Keratinocyte (primary cell): ENCODE measurements around the gene TMEM87B. TPM values are rescaled to one million over a fixed set of nuclear protein-coding genes. Genes with fewer than 3 reads are reported as not detected.

Source experiments
- DNase-seq: peaks from one replicate; pipeline ENCODE4 v3.0.0-alpha.2; 2011; ENCODE audit warnings: low read depth, missing footprints, low spot score
- FAIRE-seq: peaks from 2 replicates; lab custom pipeline; 2011; peaks lifted over from hg19 to GRCh38; lab: Jason Lieb, UNC
- H2AFZ ChIP-seq: 2 replicates; pipeline ENCODE4 v1.6.0; 2012; ENCODE audit warnings: low read length, control low read depth, inconsistent platforms; ENCODE audit not compliant: control insufficient read depth
- H3K27ac ChIP-seq: 2 replicates; pipeline ENCODE4 v1.5.1; 2011; ENCODE audit warnings: low read length; ENCODE audit not compliant: control insufficient read depth, insufficient read depth
- H3K27me3 ChIP-seq: 3 replicates; pipeline ENCODE4 v1.6.0; 2011; ENCODE audit warnings: low read length; ENCODE audit not compliant: control insufficient read depth, insufficient read depth; ENCODE audit errors: extremely low read depth
- H3K36me3 ChIP-seq, 2 experiments: 2 replicates in 1 of 2; 3 replicates in 1 of 2; pipeline ENCODE4 v1.5.1; 2011; ENCODE audit warnings: low read length in 2 of 2, mild to moderate bottlenecking in 1 of 2; ENCODE audit not compliant: control insufficient read depth in 2 of 2, insufficient read depth in 2 of 2; ENCODE audit errors: extremely low read depth in 1 of 2
- H3K4me1 ChIP-seq: 3 replicates; pipeline ENCODE4 v1.5.1; 2011; ENCODE audit warnings: low read length; ENCODE audit not compliant: control insufficient read depth, insufficient read depth; ENCODE audit errors: extremely low read depth
- H3K4me2 ChIP-seq: 3 replicates; pipeline ENCODE4 v1.6.0; 2011; ENCODE audit warnings: low read depth, low read length; ENCODE audit not compliant: control insufficient read depth, insufficient read depth; ENCODE audit errors: extremely low read depth
- H3K4me3 ChIP-seq, 3 experiments: fragments of 200-600 bp in 1 of 3; sonication (generic) in 1 of 3; 2 replicates in 2 of 3; 3 replicates in 1 of 3; pipeline ENCODE4 v1.5.1; 2011 to 2016; ENCODE audit warnings: low read length in 3 of 3, mild to moderate bottlenecking in 3 of 3, control low read depth in 2 of 3, inconsistent platforms in 1 of 3, low read depth in 1 of 3, mixed read lengths in 1 of 3, mixed run types in 1 of 3, moderate library complexity in 1 of 3; ENCODE audit not compliant: control insufficient read depth in 2 of 3, insufficient read depth in 2 of 3; ENCODE audit errors: extremely low read depth in 1 of 3
- H3K79me2 ChIP-seq: 2 replicates; pipeline ENCODE4 v1.6.0; 2012; ENCODE audit warnings: low read length; ENCODE audit not compliant: control insufficient read depth, insufficient read depth
- H3K9ac ChIP-seq: 3 replicates; pipeline ENCODE4 v1.6.0; 2011; ENCODE audit warnings: low read length; ENCODE audit not compliant: control insufficient read depth, insufficient read depth; ENCODE audit errors: extremely low read depth
- H3K9me1 ChIP-seq: 3 replicates; pipeline ENCODE4 v1.6.0; 2011; ENCODE audit warnings: low read length; ENCODE audit not compliant: control insufficient read depth, insufficient read depth; ENCODE audit errors: extremely low read depth
- H3K9me3 ChIP-seq: 2 replicates; pipeline ENCODE4 v1.5.1; 2012; ENCODE audit warnings: low read depth, low read length; ENCODE audit not compliant: control insufficient read depth
- H4K20me1 ChIP-seq: 3 replicates; pipeline ENCODE4 v1.6.0; 2011; ENCODE audit warnings: low read length; ENCODE audit not compliant: control insufficient read depth, insufficient read depth; ENCODE audit errors: extremely low read depth
- CTCF ChIP-seq, 3 experiments: IDR thresholded peaks in 1 of 3; conservative IDR thresholded peaks in 1 of 3; optimal IDR thresholded peaks in 1 of 3; 2 replicates in 2 of 3; 3 replicates in 1 of 3; pipeline versions ENCODE3 to v1.5.1; 2011; ENCODE audit warnings: low read length in 3 of 3, mild to moderate bottlenecking in 3 of 3, moderate library complexity in 2 of 3, control low read depth in 1 of 3, inconsistent platforms in 1 of 3; ENCODE audit not compliant: insufficient read depth in 2 of 3; ENCODE audit errors: extremely low read depth in 1 of 3
- EZH2 ChIP-seq: IDR thresholded peaks from one replicate; pipeline ENCODE4 v1.6.1; 2012; ENCODE audit warnings: inconsistent platforms, mild to moderate bottlenecking, low read length, moderate library complexity
- dilution Hi-C: fragments of 300-500 bp; cut with MboI; formaldehyde crosslinking; loops from one replicate; pipeline ENCODE4 v1.7.0; 2020; ENCODE audit warnings: low sequenced_read_pairs; ENCODE audit not compliant: extremely low pct_ligation_motif_present
- polyA plus RNA-seq, 5 experiments: library from polyadenylated mRNA; depleted of rRNA in 3 of 5; stranded (reverse) in 3 of 5; stranded (forward) in 1 of 5; unstranded in 1 of 5; fragments of >200 nt; gene quantifications; 1 replicate in 1 of 5; 2 replicates in 3 of 5; 3 replicates in 1 of 5; pipeline versions ENCODE4 v1.2.1 to v1.2.3, GENCODE V29; 2011 to 2012; ENCODE audit warnings: missing spikeins in 2 of 5, low read depth in 1 of 5, low replicate concordance in 1 of 5

TMEM87B gene
- polyA plus RNA-seq, 1 donor (not counting 4 experiments of a cell fraction or from before 2014, with no cell fraction given), result 37.3 TPM

- Histone ChIP-seq H3K9me1 (no peaks in the 10 kb centered on the region), H3K27ac (no peak overlapping the region), H3K9ac (no peak overlapping the region), H3K4me3 (no peak overlapping the region), H3K4me1 (no peaks in the 10 kb centered on the region), H3K36me3 (no peaks in the 10 kb centered on the region), H3K79me2 (no peaks in the 10 kb centered on the region), H2AFZ (no peak overlapping the region), H4K20me1 (no peaks in the 10 kb centered on the region), H3K4me2 (no peak overlapping the region), H3K27me3 (no peaks in the 10 kb centered on the region), H3K9me3 (no peaks in the 10 kb centered on the region)
- FAIRE-seq (no peak), DNase-seq (no peak)
- TF ChIP-seq EZH2 (no peak), CTCF (optimal IDR thresholded peaks at IDR 0.05 in 1 of 3, IDR thresholded peaks at IDR 0.05 in 1 of 3, conservative IDR thresholded peaks at IDR 0.05 in 1 of 3; ENCODE audit: extremely low read depth in 1 of 3, insufficient read depth in 2 of 3, low read length in 3 of 3) (no peak)
- dilution Hi-C loops, result no loop called here
These were observed 107.9 kb downstream of the TMEM87B start for GRCh38 chr2:112162956-112163355.

GRCh38 chr2:112163541-112163981, 108.5 kb downstream of the TMEM87B start:
- Histone ChIP-seq H3K4me2 (no peak overlapping the region), H3K79me2 (no peaks in the 10 kb centered on the region), H4K20me1 (no peaks in the 10 kb centered on the region), H3K9ac (no peak overlapping the region), H3K27me3 (no peaks in the 10 kb centered on the region), H3K9me3 (no peaks in the 10 kb centered on the region), H3K4me1 (no peaks in the 10 kb centered on the region), H2AFZ (no peak overlapping the region), H3K9me1 (no peaks in the 10 kb centered on the region), H3K36me3 (no peaks in the 10 kb centered on the region), H3K4me3 (no peak overlapping the region), H3K27ac (no peak overlapping the region)
- FAIRE-seq (no peak), DNase-seq (no peak)
- dilution Hi-C loops, result no loop called here
- no peak for TF ChIP-seq CTCF (optimal IDR thresholded peaks at IDR 0.05 in 1 of 3, IDR thresholded peaks at IDR 0.05 in 1 of 3, conservative IDR thresholded peaks at IDR 0.05 in 1 of 3; ENCODE audit: extremely low read depth in 1 of 3, insufficient read depth in 2 of 3, low read length in 3 of 3)
- TF ChIP-seq EZH2, result no peak
